Spleen (tissue), 7 donors: ENCODE data around the gene UBN1.

ENCODE experiments used
- POLR2A ChIP-seq, 3 donors: fragments of 450-650 bp; IDR thresholded peaks; one replicate each; pipeline ENCODE4 v1.5.1; 2017; ENCODE audit warnings: antibody characterized with exemption in 3 of 3, mild to moderate bottlenecking in 1 of 3
- TF ChIP-seq, protein P1 (sequence below), 11 experiments: fragments of 200-600 bp in 7 of 11; fragments of 450-650 bp in 4 of 11; sonication (generic) in 4 of 11; IDR thresholded peaks in 8 of 11; conservative IDR thresholded peaks in 3 of 11; 1 replicate in 7 of 11; 2 replicates in 4 of 11; pipeline versions ENCODE4 v1.4.0 to v1.8.0; 2016 to 2021; ENCODE audit warnings: antibody characterized with exemption in 11 of 11, inconsistent platforms in 4 of 11, mild to moderate bottlenecking in 1 of 11
- donor health status: DM: no; HTN: no; CAD: no; lungs with moderate emphysema.
- donor health status: DM: no; HTN: no; CAD: no.
- donor health status: DM: no; HTN: no; CAD: no.

DNA sequence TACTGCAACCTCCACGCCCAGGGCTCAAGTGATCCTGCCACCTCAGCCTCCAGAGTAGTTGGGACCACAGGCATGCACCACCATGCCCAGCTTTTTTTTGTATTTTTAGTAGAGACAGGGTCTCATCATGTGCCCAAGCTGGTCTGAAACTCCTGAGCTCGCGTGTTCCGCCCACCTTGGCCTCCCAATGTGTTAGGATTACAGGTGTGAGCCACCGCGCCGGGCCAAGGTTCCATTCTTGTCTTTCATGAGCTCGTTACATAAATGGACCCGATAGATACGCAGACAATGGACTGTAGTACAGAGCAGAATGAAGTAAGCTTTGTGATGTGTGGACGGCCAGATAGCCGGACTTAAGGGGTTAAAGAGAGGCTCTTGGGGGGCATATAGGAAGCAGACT, 19.3 kb downstream of the UBN1 start:
- TF ChIP-seq, protein P1, sequence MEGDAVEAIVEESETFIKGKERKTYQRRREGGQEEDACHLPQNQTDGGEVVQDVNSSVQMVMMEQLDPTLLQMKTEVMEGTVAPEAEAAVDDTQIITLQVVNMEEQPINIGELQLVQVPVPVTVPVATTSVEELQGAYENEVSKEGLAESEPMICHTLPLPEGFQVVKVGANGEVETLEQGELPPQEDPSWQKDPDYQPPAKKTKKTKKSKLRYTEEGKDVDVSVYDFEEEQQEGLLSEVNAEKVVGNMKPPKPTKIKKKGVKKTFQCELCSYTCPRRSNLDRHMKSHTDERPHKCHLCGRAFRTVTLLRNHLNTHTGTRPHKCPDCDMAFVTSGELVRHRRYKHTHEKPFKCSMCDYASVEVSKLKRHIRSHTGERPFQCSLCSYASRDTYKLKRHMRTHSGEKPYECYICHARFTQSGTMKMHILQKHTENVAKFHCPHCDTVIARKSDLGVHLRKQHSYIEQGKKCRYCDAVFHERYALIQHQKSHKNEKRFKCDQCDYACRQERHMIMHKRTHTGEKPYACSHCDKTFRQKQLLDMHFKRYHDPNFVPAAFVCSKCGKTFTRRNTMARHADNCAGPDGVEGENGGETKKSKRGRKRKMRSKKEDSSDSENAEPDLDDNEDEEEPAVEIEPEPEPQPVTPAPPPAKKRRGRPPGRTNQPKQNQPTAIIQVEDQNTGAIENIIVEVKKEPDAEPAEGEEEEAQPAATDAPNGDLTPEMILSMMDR (IDR thresholded peaks at IDR 0.05 in 8 of 11, conservative IDR thresholded peaks at IDR 0.05 in 3 of 11): no peak
- no peak for TF ChIP-seq POLR2A (IDR thresholded peaks at IDR 0.05)
